HG02970 (cell line): ENCODE measurements around the gene SHKBP1.
"Not testable (repeated sequence)": the region's sequence is repeated elsewhere in the genome, so short reads cannot be mapped to it uniquely, and the experiment has no call there.

Source experiments
- ATAC-seq: cut with Tn5 transposase; IDR thresholded peaks from one replicate; pipeline ENCODE4 v1.9.1; 2021; ENCODE audit warnings: mild to moderate bottlenecking, moderate library complexity, moderate number of reproducible peaks; ENCODE audit not compliant: unreplicated experiment, low FRiP score

The SHKBP1 gene

DNA sequence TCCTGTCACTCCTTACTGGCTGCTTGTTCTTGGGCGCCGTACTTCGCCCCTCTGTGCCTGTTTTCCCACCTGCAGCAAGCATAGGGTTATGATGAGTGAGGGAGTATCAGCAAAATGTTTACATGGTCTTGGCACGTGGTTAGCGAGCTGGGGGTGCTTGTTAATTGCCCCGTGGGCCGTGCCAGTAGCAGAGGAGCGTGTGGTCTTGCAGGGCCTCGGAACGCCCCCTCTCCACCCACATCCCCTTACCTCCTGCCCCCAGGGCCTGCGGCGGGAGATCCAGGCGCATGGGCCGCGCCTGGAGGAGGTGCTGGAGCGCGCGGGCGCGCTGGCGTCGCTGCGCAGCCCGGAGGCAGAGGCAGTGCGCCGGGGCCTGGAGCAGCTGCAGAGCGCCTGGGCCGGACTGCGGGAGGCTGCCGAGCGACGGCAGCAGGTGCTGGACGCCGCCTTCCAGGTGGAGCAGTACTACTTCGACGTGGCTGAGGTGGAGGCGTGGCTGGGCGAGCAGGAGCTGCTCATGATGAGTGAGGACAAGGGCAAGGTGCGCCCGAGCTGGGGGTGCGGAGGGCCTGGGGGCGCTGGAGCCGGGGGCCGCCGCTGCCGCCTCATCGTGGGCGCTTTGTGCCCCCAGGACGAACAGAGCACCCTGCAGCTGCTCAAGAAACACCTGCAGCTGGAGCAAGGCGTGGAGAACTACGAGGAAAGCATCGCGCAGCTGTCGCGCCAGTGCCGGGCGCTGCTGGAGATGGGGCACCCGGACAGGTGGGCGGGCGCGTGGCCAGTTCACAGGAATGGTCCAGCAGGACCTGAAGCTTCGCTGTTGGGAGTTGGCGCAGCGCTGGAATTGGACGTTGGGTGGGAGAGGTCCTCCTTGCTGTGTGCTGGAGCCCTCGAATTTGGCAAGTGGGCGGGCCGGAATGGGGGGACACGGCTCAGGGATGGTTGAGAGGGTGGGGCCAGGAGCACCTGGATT is 22.5 kb upstream of the SHKBP1 start:
- no peak for ATAC-seq

DNA sequence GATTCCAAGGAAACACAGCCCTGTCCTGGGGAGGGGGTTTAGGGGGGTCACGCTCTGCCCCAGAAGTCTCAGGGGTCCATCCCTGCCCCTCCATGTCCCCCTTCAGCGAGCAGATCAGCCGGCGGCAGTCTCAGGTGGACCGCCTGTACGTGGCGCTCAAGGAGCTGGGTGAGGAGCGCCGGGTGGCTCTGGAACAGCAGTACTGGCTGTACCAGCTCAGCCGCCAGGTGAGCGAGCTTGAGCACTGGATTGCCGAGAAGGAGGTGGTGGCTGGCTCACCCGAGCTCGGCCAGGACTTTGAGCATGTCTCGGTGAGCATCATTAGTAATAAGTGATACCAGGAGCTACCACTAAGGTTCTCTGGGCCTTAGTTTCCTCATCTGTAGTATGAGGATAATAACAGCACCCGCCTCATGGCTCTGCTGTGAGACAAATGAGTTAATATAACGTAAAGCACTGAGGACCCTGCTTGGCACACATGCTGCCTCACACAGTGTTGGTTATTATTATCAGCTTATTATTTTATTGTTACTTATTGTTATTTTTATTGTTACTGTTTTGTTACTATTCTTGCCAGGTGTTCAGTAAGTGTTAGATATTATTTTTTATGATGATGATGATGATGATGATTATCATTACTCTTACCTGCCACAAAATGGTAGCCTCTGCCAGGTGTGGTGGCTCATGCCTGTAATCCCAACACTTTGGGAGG is 20.5 kb upstream of the SHKBP1 start:
- ATAC-seq = no peak

DNA sequence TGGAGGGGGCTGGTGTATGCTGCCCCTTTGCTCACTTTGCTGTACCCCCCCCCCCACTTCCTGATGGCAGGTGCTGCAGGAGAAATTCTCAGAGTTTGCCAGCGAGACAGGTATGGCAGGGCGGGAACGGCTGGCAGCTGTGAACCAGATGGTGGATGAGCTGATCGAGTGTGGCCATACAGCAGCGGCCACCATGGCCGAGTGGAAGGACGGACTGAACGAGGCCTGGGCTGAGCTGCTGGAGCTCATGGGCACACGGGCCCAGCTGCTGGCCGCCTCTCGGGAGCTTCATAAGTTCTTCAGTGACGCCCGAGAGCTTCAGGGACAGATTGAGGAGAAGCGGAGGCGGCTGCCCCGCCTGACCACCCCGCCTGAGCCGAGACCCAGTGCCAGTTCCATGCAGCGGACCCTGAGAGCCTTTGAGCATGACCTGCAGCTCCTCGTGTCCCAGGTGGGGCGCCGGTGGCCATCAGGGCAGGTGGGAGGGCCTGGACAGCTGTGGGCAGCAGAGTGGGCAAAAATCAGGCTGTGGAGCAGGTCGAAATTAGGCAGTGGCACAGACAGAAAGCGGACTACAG is 19.6 kb upstream of the SHKBP1 start:
- ATAC-seq = no peak

DNA sequence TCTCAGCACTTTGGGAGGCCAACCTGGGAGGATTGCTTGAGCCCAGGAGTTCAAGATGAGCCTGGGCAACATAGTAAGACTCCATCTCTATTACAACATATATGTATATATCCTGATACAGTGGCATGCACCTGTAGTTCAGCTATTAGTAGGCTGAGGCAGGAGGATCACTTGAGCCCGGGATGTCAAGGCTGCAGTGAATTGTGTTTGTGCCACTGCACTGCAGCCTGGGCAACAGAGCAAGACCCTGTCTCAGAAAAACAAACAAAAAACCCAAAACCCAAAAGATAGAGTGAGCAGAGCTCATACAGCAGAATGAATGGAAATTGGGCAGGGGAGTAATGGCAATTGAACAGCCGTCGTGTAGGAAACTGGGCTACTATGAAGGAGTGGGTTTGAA is 17.3 kb upstream of the SHKBP1 start:
- no peak for ATAC-seq

DNA sequence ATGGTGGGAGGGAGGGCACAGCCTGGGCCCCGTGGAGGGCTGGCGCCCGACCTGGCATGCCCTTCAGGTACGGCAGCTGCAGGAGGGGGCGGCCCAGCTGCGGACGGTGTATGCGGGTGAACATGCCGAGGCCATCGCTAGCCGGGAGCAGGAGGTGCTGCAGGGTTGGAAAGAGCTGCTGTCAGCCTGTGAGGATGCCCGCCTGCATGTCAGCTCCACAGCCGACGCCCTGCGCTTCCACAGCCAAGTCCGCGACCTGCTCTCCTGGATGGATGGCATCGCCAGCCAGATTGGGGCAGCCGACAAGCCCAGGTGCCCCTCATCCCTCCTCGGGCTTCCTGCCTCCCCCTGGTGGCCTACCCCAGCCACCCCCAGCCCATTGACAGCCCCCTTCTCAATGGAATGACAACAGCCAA is 16.6 kb upstream of the SHKBP1 start:
- no peak for ATAC-seq

DNA sequence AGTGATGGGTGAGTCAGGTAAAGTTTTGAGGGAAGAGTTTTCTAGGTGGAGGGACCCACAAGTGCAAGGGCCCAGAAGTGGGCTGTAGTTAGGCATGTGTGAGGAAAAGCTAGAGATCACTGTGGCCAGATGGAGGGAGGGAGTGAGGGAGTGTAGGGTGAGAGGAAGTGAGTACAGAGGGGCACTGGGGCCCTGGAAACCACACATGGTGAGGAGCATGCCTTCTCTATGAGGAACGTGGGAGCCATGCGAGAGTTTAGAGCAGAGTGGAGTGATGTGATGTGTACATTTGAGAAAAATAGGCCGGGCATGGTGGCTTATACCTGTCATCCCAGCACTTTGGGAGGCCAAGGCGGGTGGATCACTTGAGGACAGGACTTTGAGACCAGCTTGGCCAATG is 14.7 kb upstream of the SHKBP1 start:
- no peak for ATAC-seq

DNA sequence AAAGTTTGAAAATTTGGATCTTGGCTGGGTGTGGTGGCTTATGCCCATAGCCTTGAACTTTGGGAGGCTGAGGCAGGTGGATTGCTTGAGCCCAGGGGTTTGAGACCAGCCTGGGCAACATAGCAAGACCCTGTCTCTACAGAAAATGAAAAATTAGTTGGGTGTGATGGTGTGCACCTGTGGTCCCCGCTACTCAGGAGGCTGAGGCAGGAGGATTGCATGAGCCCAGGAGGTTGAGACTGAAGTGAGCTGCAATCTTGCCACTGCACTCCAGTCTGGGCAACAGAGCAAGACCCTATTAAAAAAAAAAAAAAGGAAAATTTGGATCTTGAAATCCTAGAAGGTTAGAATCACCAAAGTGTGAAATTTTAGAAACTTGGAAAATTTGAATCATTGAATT is 12.1 kb upstream of the SHKBP1 start:
- not testable (repeated sequence) for ATAC-seq

DNA sequence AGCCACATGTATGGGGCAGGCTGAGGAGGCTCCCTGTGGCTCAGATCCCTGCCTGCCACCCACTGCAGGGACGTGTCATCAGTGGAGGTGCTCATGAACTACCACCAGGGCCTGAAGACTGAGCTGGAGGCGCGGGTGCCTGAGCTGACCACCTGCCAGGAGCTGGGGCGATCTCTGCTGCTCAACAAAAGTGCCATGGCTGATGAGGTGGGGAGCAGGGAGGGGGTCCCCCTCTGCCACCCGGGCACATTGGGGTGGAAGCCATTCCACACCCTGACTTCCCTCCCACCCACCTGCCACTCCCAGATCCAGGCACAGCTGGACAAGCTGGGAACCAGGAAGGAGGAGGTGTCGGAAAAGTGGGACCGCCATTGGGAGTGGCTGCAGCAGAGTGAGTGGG is 11.3 kb upstream of the SHKBP1 start:
- ATAC-seq = no peak

DNA sequence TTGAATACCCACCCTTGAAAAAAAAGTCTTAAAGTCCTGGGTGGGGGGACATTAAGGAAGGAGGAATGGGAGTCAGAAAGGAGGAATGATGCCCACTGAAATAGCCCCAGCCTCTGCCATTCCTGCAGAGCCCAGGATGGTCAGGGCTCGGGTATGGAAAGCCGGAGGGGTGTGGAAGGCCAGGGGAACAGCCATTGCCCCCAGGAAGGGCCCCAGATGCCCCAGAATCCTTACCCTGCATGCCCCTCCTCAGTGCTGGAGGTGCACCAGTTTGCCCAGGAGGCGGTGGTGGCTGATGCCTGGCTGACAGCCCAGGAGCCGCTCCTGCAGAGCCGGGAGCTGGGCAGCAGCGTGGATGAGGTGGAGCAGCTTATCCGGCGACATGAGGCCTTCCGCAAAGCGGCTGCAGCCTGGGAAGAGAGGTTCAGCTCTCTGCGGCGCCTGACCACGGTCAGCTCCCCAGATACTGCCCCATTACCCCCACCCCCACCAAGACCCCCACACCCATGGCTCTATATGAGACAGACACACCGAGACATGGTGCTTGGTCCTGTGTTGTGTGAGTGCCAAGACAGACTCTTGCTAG is 10.7 kb upstream of the SHKBP1 start:
- no peak for ATAC-seq

DNA sequence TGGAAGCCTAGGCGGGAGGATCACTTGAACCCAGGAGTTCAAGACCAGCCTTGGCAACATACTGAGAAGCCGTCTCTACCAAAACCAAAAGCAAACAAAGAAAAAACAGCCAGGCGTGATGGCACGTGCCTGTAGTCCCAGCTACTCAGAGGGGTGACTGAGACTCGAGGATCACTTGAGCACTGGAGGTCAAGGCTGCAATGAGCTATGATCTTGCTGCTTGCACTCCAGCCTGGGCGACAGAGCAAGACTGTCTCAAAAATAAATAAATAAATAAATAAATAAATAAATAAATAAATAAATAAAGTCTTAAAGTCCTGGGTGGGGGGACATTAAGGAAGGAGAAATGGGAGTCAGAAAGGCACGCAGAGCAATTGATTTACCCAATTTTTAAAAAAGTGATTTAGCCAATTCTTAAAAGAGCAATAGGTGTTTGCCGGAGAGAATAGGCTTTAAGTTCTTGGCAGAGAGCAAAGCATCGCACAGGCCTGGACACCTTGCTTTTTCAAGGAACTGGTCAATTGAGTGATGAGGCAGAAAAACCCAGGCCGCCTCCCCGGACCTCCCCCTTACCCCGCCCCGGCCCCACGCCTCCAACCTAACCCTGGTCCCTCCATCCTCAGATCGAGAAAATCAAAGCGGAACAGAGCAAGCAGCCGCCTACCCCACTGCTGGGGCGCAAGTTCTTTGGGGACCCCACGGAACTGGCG is 9.5 kb upstream of the SHKBP1 start:
- no peak for ATAC-seq

DNA sequence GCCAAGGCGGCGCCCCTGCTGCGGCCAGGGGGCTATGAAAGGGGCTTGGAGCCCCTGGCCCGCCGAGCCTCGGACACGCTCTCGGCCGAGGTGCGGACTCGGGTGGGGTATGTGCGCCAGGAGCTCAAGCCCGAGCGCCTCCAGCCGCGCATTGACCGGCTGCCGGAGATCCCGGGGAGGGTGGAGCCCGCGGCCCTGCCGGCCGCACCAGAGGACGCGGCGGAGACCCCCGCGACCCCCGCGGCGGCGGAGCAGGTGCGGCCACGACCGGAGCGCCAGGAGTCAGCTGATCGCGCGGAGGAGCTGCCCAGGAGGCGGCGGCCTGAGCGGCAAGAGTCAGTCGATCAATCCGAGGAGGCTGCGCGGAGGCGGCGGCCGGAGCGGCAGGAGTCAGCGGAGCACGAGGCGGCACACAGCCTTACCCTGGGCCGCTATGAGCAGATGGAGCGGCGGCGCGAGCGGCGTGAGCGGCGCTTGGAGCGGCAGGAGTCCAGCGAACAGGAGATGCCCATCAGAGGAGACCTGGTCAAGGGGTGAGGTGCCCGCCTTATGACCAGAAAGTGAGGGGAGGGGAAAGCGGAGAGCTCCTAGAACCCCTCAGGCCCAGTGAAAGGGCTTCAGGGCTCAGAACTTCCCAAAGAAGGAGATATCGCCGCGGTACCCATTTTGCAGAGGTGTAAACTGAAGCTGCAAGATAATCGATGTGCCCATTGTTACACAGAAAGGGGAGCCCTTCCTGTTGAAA is 8.8 kb upstream of the SHKBP1 start:
- no peak for ATAC-seq

DNA sequence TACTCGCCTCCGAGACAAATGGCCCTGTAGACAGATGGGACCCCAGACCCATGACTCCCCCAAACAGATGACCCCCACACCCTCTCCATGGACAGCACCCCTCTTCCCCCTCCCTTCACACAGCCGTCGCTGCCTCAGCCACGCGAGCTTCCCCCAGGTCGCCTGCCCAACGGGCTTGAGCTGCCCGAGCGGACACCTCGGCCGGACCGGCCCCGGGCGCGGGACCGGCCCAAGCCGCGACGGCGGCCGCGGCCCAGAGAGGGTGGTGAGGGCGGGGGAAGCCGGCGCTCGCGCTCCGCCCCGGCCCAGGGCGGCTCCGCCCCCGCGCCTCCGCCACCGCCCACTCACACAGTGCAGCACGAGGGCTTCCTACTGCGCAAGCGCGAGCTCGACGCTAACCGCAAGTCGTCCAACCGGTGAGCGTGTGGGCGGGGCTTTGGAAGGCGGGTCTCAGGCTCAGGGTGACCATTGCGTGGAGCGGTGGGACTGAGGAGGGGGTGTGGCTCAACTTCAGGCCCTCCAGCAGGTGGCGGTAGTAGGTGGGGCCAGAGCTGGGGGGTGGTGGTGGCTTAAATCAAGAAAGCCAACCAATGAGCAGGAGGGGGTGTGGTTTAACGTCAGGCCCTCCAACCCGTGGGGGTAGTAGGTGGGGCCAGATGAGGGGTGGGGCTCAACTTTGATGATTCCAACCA is 6.2 kb upstream of the SHKBP1 start:
- ATAC-seq = peak; percentile 88

DNA sequence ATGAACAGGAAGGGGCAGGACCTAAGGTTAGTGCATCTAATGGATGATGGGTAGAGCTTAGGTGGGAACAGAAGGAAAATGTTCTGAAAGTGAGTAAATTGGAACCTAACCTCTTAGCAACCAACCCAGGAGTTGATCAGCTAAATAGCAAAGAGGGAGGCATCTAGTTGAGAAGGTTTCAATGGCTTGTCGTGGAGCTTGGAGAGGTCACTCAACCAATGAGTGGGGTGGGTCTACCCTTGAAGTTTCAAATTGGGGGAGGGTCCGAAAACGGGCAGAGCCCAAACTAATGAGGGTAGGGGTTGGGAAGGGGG is 5.7 kb upstream of the SHKBP1 start:
- no peak for ATAC-seq

DNA sequence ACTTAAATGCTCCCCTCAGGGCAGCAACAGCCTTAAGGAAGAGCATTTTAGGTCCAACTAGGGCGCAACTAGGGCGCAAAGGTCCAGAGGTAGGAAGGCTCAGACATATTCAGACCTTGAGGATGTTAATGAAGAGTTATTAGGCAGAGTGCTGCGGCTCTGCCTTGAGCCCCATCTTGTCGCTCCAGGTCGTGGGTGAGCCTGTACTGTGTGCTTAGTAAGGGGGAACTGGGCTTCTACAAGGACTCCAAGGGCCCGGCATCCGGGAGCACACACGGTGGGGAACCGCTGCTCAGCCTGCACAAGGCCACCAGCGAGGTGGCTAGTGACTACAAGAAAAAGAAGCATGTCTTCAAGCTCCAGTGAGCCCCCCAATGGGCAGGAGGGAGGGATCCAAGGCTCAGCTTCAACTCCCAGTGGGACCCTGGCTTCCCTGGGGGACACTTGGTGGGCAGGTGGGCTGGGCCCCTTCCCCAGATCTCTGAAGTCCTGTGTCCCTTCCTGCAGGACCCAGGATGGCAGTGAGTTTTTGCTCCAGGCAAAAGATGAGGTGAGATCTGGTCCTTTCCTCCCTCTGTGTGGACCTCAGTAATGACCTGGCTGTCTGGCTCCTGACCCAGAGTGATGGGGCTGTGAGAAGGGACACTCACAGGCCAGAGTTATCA is 4.7 kb upstream of the SHKBP1 start:
- ATAC-seq = no peak

DNA sequence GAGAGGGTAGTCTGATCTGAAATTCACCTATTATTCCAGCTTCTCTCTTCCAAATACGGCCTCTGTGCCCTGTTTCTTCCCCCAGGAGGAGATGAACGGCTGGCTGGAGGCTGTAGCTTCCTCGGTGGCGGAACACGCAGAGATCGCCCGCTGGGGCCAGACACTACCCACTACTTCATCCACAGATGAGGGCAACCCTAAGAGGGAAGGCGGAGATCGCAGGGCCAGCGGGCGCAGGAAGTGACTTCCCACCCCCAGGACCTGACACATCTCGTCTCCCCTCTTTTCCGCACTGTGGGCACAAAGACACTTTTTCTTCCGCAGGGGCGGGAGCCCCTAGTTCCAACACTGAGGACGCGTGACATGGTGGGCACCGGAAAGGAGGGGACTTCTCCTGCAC is 1.3 kb upstream of the SHKBP1 start:
- no peak for ATAC-seq

DNA sequence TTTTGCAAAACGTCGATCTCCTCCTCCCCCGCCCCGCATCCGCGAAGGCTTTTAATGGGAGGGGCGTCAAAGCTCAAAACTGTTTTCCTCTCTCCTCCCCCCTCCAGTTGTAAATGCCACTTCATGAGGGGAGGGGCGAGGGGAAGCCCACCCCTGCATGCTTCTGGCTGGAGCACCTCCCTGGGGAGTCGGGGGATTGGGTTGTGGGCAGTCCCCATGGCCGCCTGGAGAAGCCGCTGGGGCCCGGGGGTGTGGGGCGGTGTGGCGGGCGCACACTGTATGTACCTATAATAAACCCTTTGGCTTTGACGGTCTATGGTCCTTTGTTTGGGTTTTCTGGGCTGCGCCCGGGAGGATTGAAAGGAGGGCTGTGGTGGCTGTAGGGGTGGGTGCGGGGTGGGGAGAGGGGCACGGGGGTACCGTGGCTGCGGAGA is 505 bp upstream of the SHKBP1 start:
- peak; percentile 22 for ATAC-seq

DNA sequence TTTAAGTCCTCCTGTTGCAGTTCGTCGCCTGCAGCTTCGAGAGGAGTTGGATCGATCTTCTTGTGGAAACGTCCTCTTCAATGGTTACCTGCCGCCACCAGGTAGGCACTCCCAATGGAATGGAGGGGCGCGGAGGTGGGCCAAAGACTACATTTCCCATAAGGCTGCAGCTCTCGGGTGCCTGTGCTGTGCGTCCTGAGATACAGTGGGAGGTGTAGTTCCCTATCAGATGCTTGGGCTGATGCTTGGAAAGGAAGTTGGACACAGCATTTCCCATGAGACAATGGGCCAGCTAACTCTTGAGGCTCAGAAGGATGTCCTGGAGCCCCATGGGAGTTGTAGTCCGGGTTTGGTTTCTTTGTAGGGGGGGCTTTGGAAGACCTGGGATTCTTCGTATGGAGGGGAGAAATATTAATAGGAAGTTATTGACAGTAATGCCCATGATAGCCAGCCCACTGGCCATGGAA is 1.8 kb downstream of the SHKBP1 start:
- no peak for ATAC-seq

DNA sequence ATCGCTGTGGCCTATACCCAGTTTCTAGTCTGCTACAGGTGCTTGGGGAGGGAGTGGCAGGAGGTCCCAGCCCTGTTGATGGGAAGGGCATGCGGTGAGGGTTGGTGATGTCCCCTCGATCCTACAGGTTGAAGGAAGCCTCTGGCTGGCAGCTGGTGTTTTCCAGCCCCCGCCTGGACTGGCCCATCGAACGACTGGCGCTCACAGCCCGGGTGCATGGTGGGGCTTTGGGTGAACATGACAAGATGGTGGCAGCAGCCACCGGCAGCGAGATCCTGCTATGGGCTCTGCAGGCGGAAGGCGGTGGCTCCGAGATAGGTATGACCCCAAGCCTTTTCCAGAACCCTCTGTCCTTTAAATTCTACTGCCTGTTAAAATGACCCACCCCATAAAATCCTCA is 3.9 kb downstream of the SHKBP1 start:
- ATAC-seq = no peak

DNA sequence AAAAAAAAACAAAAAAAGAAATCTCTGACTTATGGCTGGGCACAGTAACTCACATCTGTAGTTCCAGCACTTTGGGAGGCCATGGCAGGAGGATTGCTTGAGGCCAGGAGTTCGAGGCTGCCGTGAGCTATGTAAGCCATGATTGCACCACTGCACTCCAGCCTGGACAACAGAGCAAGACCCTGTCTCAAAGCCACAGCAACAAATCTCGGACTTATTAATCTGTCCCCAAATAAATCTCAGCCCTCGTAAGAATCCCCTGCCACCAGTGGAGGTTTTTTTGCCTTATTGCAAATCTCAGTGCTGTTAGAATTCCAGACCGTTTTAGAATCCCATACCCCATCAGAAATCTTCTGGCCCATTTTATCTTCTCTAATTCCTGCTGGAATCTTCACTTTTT is 4.9 kb downstream of the SHKBP1 start:
- ATAC-seq = no peak
